ENCODE results near the gene ATOX1.

The ATOX1 gene

GRCh38 chr5:151772029-151772845, 13.8 kb upstream of the ATOX1 start:
- H2AFZ ChIP-seq (ENCODE audit: low read depth), result no peak overlapping the region
- TF ChIP-seq, protein P1, sequence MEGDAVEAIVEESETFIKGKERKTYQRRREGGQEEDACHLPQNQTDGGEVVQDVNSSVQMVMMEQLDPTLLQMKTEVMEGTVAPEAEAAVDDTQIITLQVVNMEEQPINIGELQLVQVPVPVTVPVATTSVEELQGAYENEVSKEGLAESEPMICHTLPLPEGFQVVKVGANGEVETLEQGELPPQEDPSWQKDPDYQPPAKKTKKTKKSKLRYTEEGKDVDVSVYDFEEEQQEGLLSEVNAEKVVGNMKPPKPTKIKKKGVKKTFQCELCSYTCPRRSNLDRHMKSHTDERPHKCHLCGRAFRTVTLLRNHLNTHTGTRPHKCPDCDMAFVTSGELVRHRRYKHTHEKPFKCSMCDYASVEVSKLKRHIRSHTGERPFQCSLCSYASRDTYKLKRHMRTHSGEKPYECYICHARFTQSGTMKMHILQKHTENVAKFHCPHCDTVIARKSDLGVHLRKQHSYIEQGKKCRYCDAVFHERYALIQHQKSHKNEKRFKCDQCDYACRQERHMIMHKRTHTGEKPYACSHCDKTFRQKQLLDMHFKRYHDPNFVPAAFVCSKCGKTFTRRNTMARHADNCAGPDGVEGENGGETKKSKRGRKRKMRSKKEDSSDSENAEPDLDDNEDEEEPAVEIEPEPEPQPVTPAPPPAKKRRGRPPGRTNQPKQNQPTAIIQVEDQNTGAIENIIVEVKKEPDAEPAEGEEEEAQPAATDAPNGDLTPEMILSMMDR (conservative IDR thresholded peaks at IDR 0.05; ENCODE audit: low read depth, low read length), result no peak
- H3K36me3 ChIP-seq (ENCODE audit: insufficient read depth), result 0 out of 2 replicates have a peak, but pooled peaks cover 6% of the 10 kb centered on the region
- peak overlapping the region; percentile 98 for H3K27ac ChIP-seq
- peaks cover 40% of the 10 kb centered on the region for H4K20me1 ChIP-seq (ENCODE audit: insufficient read depth)
- peak overlapping the region; percentile 65; the same call in 1 of the 2 replicates for H3K4me2 ChIP-seq
- peaks cover 39% of the 10 kb centered on the region for H3K4me1 ChIP-seq (ENCODE audit: low read depth, poor library complexity, severe bottlenecking)
- H3K79me2 ChIP-seq (ENCODE audit: insufficient read depth, low read depth), result peaks cover 51% of the 10 kb centered on the region
- peak overlapping the region; percentile 93 for H3K9ac ChIP-seq
- H3K4me3 ChIP-seq (IDR thresholded peaks at IDR 0.05; ENCODE audit: insufficient read depth, low read depth, low read length), result no peak overlapping the region
- H3K27me3 ChIP-seq (ENCODE audit: insufficient read depth, low read depth), result no peaks in the 10 kb centered on the region

DNA sequence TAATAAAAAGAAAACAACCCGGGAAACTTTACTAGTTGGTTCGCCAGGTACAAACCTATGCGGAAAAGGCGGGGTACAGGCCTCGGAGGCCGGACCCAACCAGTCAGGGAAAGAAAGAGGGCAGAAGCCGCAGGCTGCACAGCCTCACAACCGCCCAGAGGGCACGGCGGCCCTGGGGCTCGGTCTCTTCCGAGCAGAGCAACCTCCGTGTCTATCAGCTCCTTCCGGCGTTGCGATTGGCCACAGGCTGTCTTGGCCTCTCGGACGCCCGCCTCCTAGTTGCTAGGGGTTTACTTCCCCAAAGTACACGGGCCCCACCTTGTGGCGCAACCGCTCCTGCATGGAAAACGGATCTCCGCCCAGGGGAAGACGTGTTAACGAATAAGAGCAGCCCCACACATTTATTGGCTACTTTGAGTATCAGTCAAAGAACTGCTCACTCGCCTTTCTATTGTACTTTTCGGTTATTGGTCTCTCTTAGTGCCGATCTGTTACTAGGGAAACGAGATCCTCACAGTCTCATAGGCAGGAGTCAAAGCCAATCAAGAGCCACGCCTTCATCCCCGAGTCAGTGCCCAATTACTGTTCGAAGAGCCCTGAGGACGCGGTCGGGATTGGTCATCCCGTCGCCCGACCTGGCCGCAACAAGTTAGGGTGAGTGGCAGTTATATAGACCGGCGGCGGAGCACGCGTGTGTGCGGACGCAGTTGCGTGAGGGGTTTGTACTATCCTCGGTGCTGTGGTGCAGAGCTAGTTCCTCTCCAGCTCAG, 13.0 kb upstream of the ATOX1 start, which contains the start of gene G3BP1:
G3BP1 (plus strand) TSS at position 696 of the 770 bp plus-strand sequence. CDS start 14,667 bp downstream, outside the sequence.
- Histone ChIP-seq H3K79me2 (ENCODE audit: insufficient read depth, low read depth) (peaks cover 43% of the 10 kb centered on the region), H4K20me1 (ENCODE audit: insufficient read depth) (peaks cover 36% of the 10 kb centered on the region), H3K36me3 (ENCODE audit: insufficient read depth) (0 out of 2 replicates have a peak, but pooled peaks cover 6% of the 10 kb centered on the region), H3K4me3 (IDR thresholded peaks at IDR 0.05; ENCODE audit: insufficient read depth, low read depth, low read length) (no peak within 1 kb of the TSS), H3K27ac (peak within 1 kb of the TSS; percentile 98), H2AFZ (ENCODE audit: low read depth) (peak within 1 kb of the TSS; percentile 44), H3K4me2 (peak within 1 kb of the TSS; percentile 65; the same call in 1 of the 2 replicates), H3K9ac (peak within 1 kb of the TSS; percentile 93), H3K27me3 (ENCODE audit: insufficient read depth, low read depth) (no peaks in the 10 kb centered on the region), H3K4me1 (ENCODE audit: low read depth, poor library complexity, severe bottlenecking) (peaks cover 35% of the 10 kb centered on the region)
- TF ChIP-seq, protein P1 (conservative IDR thresholded peaks at IDR 0.05; ENCODE audit: low read depth, low read length), result peak; percentile 38; the same call in 1 of the 2 replicates

DNA sequence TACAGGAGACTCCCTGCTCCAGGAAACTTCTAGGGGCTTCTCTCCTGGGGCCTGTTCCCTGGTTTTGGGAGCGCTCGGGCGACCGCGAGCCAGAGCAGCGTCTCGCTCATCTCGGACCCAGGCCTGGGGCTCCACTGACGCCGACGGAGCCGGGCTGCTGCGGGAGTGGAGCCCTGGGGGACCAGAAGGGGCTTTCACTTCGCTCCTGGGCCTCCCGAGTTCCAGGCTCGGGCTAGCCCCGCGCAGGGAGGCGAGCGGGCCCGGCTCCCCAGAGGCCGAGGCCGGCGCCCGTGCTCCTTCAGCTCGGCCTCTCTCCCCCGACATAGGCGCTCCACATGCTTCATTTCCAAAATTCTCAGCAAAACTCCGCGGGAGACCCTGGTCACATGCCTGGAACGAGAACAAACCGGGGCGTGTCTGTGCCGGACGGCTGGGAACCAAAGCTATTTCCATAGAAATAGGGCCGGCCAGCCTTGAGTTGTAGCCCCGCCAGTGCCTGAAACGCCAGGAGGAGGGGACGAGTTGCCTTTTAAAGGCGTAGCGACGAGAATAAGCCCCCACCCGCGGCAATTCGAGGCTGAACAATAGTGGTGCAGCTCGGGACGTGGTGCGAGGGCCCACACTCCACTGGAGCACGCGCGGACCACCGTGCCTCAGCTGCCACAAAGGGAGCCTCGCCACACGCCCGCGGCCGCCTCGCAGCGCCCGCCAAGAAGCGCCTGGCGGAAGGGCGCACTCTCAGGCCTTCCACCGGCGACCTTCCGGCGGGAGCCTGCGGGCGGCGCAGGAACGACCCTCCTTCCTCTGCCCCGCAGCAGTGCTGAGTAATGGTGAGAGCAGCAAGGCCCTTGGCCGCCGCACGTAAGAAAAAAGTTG, 12.2 kb upstream of the ATOX1 start:
- H3K4me2 ChIP-seq, result peak overlapping the region; percentile 62
- H3K4me1 ChIP-seq (ENCODE audit: low read depth, poor library complexity, severe bottlenecking), result peaks cover 27% of the 10 kb centered on the region
- H4K20me1 ChIP-seq (ENCODE audit: insufficient read depth), result peaks cover 29% of the 10 kb centered on the region
- H3K36me3 ChIP-seq (ENCODE audit: insufficient read depth), result no peaks in the 10 kb centered on the region
- H2AFZ ChIP-seq (ENCODE audit: low read depth), result peak overlapping the region; percentile 44
- no peaks in the 10 kb centered on the region for H3K27me3 ChIP-seq (ENCODE audit: insufficient read depth, low read depth)
- peaks cover 35% of the 10 kb centered on the region for H3K79me2 ChIP-seq (ENCODE audit: insufficient read depth, low read depth)
- H3K4me3 ChIP-seq (IDR thresholded peaks at IDR 0.05; ENCODE audit: insufficient read depth, low read depth, low read length), result no peak overlapping the region
- TF ChIP-seq, protein P1 (conservative IDR thresholded peaks at IDR 0.05; ENCODE audit: low read depth, low read length), result no peak; the same call in 1 of the 2 replicates
- peak overlapping the region; percentile 92 for H3K9ac ChIP-seq
- H3K27ac ChIP-seq, result peak overlapping the region; percentile 98

DNA sequence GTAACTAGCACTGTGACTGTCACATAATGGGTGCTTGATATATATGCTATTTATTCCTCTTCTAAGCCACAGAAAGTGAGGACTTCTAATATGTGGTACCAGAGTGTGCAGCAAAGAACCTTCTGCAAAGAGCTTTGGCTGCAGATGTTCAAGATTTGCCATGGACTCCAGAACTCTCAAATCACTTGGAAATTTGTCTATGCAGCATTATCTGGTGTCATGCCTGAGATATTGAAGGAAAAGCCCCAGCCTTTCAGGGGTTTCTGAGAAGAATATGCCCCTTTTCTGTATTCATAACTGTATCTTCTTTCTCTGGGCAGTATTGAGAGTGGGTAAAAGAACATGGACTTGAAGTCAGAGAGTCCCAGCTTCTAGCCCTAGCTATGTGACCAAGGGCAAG, 8.5 kb upstream of the ATOX1 start:
- no peak overlapping the region for H3K4me2 ChIP-seq
- H3K4me1 ChIP-seq (ENCODE audit: low read depth, poor library complexity, severe bottlenecking), result peaks cover 13% of the 10 kb centered on the region
- no peaks in the 10 kb centered on the region for H3K27me3 ChIP-seq (ENCODE audit: insufficient read depth, low read depth)
- H2AFZ ChIP-seq (ENCODE audit: low read depth), result no peak overlapping the region
- no peaks in the 10 kb centered on the region for H3K36me3 ChIP-seq (ENCODE audit: insufficient read depth)
- no peaks in the 10 kb centered on the region for H3K79me2 ChIP-seq (ENCODE audit: insufficient read depth, low read depth)
- TF ChIP-seq, protein P1 (conservative IDR thresholded peaks at IDR 0.05; ENCODE audit: low read depth, low read length), result no peak
- H3K4me3 ChIP-seq (IDR thresholded peaks at IDR 0.05; ENCODE audit: insufficient read depth, low read depth, low read length), result no peak overlapping the region
- H4K20me1 ChIP-seq (ENCODE audit: insufficient read depth), result no peaks in the 10 kb centered on the region
- H3K9ac ChIP-seq, result no peak overlapping the region
- H3K27ac ChIP-seq, result no peak overlapping the region
